NCI-H187 treated with DMSO at 0.1 percent for 48 hours (cell line): ENCODE results near the gene ZNF574.
A peak's percentile ranks its signal among the peaks of the same experiment; 100 is the strongest.

ENCODE experiments used
- DNase-seq: peaks from one replicate; lab custom pipeline; 2025; lab: John Stamatoyannopoulos, UW

Gene ZNF574

GRCh38 chr19:42102877-42103276, 26.9 kb downstream of the ZNF574 start:
- DNase-seq, result no peak

GRCh38 chr19:42105368-42105767, 29.4 kb downstream of the ZNF574 start:
- no peak for DNase-seq

- DNase-seq, result peak; percentile 74
Measured at GRCh38 chr19:42108527-42109389, 32.8 kb downstream of the ZNF574 start.

- DNase-seq, result no peak
Measured at GRCh38 chr19:42109896-42110295, 33.9 kb downstream of the ZNF574 start.

- DNase-seq, result no peak
Measured at GRCh38 chr19:42110658-42111057, 34.7 kb downstream of the ZNF574 start.

- DNase-seq, result no peak
Measured at GRCh38 chr19:42111384-42111783, 35.4 kb downstream of the ZNF574 start.

GRCh38 chr19:42111811-42112210, 35.8 kb downstream of the ZNF574 start:
- no peak for DNase-seq

- peak; percentile 94 for DNase-seq
Measured at GRCh38 chr19:42113641-42114348, 37.8 kb downstream of the ZNF574 start.

- DNase-seq, result peak; percentile 91
Measured at GRCh38 chr19:42114412-42114811, 38.4 kb downstream of the ZNF574 start.

GRCh38 chr19:42115219-42115618, 39.3 kb downstream of the ZNF574 start:
- DNase-seq, result no peak

- DNase-seq, result no peak
Measured at GRCh38 chr19:42115705-42116104, 39.7 kb downstream of the ZNF574 start.

- DNase-seq, result no peak
Measured at GRCh38 chr19:42116308-42117075, 40.5 kb downstream of the ZNF574 start.

GRCh38 chr19:42117076-42117475, 41.1 kb downstream of the ZNF574 start:
- no peak for DNase-seq

- no peak for DNase-seq
Measured at GRCh38 chr19:42120276-42120980, 44.5 kb downstream of the ZNF574 start.

- no peak for DNase-seq
Measured at GRCh38 chr19:42121036-42121621, 45.2 kb downstream of the ZNF574 start.

GRCh38 chr19:42121656-42122069, 45.7 kb downstream of the ZNF574 start:
- no peak for DNase-seq

GRCh38 chr19:42122691-42123607, 47.0 kb downstream of the ZNF574 start:
- DNase-seq, result no peak

- no peak for DNase-seq
Measured at GRCh38 chr19:42123765-42124164, 47.8 kb downstream of the ZNF574 start.

- no peak for DNase-seq
Measured at GRCh38 chr19:42124386-42124901, 48.5 kb downstream of the ZNF574 start.

GRCh38 chr19:42125536-42125935, 49.6 kb downstream of the ZNF574 start:
- no peak for DNase-seq
